NCI-H460 (cell line): ENCODE measurements around the gene PDZD4. TPM values are rescaled to one million over a fixed set of nuclear protein-coding genes. Genes with fewer than 3 reads are reported as not detected.

Experiments
- DNase-seq: peaks from one replicate; pipeline ENCODE4 v3.0.0-alpha.2; 2016; ENCODE audit warnings: low read depth; ENCODE audit errors: extremely low read depth
- total RNA-seq: library from RNA; depleted of rRNA; stranded (reverse); fragments of >200 nt; shearing (Covaris generic); gene quantifications from 2 replicates; pipeline ENCODE4 v1.2.3, GENCODE V29; 2014

The PDZD4 gene
- total RNA-seq, 1 experiment from 2014 or later = 1.1 TPM

DNA sequence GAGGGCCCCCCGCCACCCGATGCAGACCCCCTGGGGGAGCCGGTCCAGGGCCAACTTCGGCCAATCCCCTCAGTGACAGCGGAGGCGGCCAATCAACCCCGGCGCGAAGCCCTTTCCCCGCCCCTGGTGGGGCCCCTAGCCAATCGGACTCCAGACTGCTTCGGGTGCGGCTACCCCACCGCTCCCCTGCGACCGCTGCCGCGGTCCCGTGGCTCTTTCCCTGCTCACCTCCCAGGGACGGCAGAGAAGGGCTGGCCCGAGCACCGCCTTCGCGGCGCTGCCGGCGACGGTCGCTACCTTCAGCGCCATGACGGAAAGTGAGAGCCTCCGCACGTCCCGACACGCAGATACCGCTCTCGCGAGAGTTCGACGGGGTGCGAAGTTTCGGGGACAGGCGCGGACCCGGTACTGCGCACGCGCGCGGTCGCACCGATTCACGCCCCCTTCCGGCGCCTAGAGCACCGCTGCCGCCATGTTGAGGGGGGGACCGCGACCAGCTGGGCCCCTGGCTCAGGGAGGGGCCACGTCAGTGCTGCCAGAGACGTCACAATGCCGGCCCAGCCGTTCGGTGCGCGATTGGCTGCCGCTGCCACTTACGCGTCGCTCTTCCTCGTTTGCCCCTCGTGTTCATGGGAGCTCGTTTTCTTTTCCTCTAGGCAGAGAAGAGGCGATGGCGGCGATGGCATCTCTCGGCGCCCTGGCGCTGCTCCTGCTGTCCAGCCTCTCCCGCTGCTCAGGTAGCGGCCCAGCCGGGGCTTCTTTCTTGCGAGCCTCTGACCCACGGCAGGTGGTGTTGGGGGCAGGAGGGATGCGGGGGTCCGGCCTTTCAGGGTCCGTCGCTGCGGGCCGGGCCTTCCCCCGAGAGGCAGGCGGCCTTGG, 36.1 kb downstream of the PDZD4 start, which contains the start of the genes IDH3G and SSR4:
Gene IDH3G (minus strand): TSS at position 358 of the 879 bp plus-strand sequence. CDS start 49 bp downstream, at position 309.
Gene SSR4 (plus strand): TSS at position 651 of the 879 bp plus-strand sequence. CDS start 20 bp downstream, at position 671.
- DNase-seq = peak; percentile 94

GRCh38 chrX:153793291-153793690, 37.1 kb downstream of the PDZD4 start:
- DNase-seq = no peak

- no peak for DNase-seq
Observed at GRCh38 chrX:153792368-153792767, 38.0 kb downstream of the PDZD4 start.

DNA sequence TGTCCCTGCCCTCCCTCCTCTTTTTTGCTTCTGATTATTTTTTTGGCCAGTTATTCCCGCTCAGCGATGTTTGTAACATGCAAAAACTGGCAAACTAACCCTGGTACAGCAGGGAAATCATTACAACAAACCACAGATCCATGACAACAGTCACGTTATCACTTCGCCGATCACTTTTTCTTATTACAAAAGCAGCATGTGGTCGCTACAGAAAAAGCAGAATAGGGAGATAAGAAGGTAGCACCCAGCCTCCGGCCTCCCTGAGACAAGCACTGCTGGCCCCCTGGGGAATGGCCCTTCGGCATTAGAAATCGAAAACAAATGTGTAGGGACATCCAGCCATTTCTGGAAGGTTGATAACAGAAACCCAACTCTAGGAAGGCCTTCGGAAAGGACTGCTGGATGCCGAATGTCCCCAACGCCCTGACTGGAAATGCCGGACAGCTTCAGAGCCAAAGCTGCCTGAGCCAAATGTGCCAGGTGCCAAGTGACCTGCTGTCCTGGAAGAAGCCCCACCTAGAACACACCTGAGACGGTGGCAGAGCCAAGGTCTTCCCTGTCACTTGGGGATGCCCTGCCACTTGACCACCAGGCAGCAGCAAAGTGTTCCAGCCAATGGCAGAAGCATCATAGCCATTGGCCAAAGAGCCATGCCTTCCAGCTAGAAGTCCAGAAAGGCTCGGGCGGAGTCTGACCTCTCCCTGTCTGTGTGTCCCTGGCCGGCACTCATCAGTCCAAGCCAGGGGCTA, 39.1 kb downstream of the PDZD4 start:
- no peak for DNase-seq

DNA sequence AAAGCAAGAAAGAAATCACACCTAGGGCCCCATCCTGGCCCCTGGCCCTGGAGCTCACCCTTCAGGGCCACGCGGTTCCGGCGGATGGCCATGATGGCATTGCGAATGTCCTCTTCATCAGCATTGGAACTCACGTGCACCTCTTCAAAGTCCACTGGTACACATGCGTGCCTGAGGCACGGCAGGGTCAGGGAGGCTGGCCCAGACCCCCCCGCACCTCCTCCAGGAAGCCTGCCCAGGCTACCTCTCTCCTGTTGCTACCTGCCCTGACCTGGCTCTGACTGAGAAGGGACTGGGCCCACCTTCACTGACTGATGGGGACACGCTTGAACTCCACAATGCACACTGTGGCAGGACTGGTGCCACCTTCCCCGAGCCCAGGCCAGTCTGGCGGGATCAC, 40.7 kb downstream of the PDZD4 start:
- no peak for DNase-seq

DNA sequence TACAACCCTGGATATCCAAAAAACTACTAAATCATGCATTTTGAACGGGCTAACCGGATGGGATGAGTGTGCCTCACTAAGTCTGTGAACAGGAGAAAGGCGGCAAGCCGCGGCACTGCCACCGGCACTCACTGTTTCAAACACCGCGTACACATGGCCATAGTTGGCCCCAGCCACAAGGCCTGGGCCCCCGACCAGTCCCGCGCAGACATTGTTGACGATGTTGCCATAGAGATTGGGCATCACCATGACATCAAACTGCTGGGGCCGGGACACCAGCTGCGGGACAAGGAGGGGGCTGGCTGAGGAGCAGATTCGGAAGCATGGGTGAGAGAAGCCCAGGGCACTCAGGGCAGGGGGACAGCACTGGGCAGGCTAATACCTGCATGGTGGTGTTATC, 43.7 kb downstream of the PDZD4 start:
- no peak for DNase-seq

- DNase-seq = no peak
Observed at GRCh38 chrX:153784325-153784967, 45.9 kb downstream of the PDZD4 start.

GRCh38 chrX:153783378-153784013, 46.8 kb downstream of the PDZD4 start:
- DNase-seq = no peak

DNA sequence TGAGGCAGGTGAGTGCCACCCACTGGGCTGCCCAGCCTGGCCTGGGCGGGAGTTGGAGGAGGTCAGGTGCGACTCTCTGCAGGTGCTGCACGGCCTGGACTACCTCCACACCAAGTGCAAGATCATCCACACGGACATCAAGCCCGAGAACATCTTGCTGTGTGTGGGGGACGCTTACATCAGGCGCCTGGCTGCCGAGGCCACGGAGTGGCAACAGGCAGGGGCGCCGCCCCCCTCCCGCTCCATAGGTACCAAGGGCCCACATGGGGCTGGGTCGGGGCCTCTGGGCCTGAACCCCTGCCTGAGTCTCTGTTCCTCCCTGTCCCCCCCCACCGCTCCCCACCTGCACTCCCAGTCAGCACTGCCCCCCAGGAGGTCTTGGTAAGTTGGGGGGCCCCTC, 47.5 kb downstream of the PDZD4 start:
- DNase-seq = no peak

GRCh38 chrX:153782313-153782712, 48.0 kb downstream of the PDZD4 start:
- DNase-seq = no peak

GRCh38 chrX:153781428-153782047, 48.8 kb downstream of the PDZD4 start:
- no peak for DNase-seq

DNA sequence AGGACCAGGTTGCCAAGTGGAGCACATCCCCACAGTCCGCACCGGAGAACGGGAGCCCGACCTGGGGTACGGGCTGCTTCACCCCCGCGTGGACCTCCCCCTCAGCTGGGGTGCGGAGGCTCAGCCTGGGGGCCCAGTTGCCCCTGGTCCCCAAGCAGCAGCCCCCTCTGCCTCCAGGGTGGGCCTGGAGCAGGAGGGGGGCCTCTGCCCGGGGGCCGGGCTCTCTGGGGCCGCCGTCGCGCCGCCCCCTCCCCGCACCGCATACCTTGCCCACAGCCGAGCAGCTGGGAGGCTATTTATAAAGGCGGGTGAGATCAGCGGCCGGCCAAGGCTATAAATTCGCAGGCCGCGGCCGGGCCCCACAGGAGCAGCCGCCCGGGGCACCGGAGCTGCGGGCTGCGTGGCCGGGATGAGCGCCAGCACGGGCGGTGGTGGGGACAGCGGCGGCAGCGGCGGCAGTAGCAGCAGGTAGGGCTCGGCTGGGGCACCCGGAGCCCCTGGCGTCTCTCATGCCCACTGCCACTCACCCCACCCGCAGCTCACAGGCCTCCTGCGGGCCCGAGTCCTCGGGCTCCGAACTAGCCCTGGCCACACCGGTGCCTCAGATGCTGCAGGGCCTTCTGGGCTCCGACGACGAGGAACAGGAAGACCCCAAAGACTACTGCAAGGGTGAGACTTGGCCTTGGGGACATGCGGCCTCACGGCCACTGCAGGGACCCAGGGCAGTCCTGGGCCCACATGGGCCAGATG, 49.5 kb downstream of the PDZD4 start, which contains the start of gene SRPK3:
Gene SRPK3 (plus strand): TSS at position 364 of the 750 bp plus-strand sequence. CDS start 46 bp downstream, at position 410.
- DNase-seq = no peak

DNA sequence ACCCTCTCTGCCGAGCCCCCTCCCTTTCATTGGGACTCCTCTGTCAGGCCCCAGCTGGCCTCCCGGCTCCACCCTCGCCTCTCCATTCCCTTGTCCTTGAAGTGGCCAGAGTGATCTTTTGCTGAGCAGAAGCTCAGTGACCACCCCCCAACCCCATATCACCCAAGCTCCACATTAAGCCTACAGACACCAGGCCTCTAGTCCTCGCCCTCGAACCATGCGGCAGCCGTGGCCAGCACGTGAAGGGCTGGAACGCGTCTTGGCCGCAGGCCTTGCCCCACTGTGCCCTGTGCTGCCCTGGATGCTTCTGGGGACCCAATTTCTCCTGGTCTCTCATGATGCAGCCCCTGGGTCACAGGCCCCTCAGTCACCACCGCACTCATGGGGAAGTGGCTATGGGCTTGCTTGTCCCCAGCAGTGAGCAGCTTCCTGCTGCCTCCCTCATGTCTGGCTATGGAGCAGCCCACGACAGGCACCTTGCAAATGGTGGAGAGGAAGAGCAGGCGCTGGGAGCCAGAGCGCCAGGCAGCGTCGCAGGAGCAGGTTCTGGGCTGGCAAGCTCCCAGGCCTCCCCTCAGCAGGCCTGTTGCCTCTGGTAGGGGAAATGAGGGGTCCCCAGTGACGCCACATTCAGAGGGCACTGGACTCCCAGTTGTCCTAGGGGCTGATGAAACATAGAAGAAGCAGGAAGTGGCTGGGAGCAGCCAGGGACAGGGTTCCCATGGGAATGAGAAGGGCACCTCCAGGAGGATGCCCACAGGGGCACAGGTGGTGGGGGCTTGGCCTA, 50.3 kb downstream of the PDZD4 start:
- no peak for DNase-seq

DNA sequence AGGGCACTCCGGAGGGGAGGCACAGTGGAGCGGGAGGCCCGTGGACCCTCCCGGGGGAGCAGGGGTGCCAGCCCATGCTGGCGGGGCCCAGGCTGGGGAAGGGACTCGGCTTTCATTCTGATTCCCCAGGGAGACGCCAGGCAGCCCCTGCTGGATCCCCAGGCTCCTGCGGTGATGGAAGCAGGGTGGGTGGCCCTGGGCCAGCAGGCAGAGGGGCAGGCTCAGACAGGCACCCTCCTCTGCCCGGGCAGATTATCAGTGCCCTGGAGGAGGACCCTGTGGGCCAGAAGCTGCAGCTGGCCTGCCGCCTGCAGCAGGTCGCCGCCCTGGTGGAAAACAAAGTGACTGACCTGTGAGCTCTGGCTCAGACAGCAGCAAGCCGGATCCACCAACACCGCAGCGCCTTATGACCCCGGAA, 51.7 kb downstream of the PDZD4 start:
- no peak for DNase-seq

DNA sequence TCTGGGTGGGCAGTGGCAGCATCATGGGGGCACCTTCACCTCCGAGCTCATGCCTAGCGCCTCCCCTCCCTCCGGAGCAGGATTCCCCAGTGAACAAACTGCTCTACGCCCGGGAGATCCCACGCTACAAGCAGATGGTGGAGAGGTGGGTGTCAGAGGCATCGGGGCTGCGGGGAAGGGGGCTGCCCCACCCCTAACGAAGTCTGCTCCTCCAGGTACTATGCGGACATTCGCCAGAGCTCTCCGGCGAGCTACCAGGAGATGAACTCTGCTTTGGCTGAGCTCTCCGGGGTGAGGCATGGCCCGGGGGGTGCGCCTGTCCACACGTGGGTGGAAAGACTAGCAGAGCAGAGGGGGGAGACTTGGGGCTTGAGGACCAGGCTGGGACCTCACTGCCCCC, 52.2 kb downstream of the PDZD4 start:
- no peak for DNase-seq

GRCh38 chrX:153777261-153778090, 52.9 kb downstream of the PDZD4 start:
- DNase-seq = no peak

DNA sequence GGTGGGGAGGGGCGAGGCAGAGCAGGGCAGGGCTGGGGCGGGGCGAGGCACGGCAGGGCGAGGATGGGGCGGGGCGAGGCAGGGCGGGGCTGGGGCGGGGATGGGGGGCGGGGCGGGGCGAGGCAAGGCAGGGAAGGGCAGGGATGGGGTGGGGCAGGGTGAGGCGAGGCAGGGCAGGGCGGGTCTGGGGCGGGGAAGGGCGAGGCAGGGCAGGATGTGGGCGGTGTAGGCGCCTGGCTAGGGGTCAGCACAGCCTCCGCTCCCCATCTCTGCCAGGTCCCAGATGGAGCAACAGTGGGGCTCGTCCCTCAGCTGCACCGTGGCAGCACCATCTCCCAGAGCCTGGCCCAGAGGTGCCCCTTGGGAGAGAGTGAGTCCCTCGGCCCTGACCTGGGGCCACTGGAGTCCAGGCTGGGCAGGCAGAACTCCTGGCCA, 53.7 kb downstream of the PDZD4 start:
- no peak for DNase-seq
